Neutrophil (primary cell): ENCODE measurements around the gene MRGPRD.

ENCODE experiments used
- H3K27ac ChIP-seq: fragments of 200-600 bp; sonication (generic); 2 replicates; pipeline ENCODE4 v1.5.1; 2016; ENCODE audit warnings: mild to moderate bottlenecking, moderate library complexity
- H3K27me3 ChIP-seq: fragments of 200-600 bp; sonication (generic); 2 replicates; pipeline ENCODE4 v1.6.0; 2016; ENCODE audit warnings: mild to moderate bottlenecking
- H3K36me3 ChIP-seq: fragments of 200-600 bp; sonication (generic); 2 replicates; pipeline ENCODE4 v1.5.1; 2017
- H3K4me1 ChIP-seq, 2 experiments: fragments of 200-600 bp in 1 of 2; sonication (generic) in 1 of 2; 1 replicate in 1 of 2; 2 replicates in 1 of 2; pipeline versions ENCODE4 v1.5.1 to v1.6.1; 2013 to 2016; ENCODE audit warnings: low read depth in 1 of 2, low read length in 1 of 2, mild to moderate bottlenecking in 1 of 2, moderate library complexity in 1 of 2; ENCODE audit not compliant: control insufficient read depth in 1 of 2, insufficient read depth in 1 of 2
- H3K4me3 ChIP-seq, 2 experiments: fragments of 200-600 bp in 1 of 2; sonication (generic) in 1 of 2; 1 replicate in 1 of 2; 2 replicates in 1 of 2; pipeline ENCODE4 v1.5.1; 2013 to 2016; ENCODE audit warnings: low read depth in 1 of 2, low read length in 1 of 2, mild to moderate bottlenecking in 1 of 2, moderate library complexity in 1 of 2
- H3K9me3 ChIP-seq: fragments of 200-600 bp; sonication (generic); 2 replicates; pipeline ENCODE4 v1.5.1; 2016
- TF ChIP-seq, protein P1 (sequence below): fragments of 200-600 bp; sonication (generic); IDR thresholded peaks from 2 replicates; pipeline ENCODE4 v1.5.1; 2016; ENCODE audit warnings: antibody characterized with exemption

The MRGPRD gene

DNA sequence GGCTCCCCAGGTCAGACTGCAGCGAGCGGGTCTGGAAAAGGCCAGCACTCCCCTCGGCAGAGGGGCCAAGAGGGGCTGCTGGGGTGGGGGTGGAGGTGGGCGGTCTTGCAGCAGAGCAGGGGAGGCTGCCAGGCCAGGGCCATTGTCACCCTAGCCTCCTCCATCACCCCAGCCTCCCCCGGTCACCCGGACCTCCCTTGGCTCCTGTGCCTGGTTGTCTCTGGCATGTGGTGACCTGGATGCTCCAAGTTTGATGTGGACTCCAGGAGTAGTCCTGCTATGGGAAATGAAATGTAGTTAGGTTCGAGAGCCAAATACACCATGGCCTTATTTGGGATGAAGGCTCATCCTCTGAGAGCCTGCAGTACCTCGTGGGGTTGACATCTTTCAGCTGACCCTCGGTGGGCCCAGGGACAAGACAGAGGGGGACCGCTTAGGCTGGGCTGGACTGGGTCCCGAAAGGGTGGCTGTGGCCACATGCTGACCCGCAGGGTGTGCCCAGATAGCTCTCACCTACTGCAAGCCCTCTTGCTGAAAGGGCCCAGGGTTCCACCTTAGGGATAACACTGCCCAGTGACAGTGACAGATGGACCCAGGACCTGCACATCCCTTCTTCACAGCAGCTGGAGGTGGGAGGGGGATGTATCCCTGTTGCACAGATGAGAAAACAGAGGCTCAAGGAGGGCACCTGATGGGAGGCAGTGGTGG is 24.1 kb downstream of the MRGPRD start:
- H3K36me3 ChIP-seq, result no peaks in the 10 kb centered on the region
- no peaks in the 10 kb centered on the region for H3K9me3 ChIP-seq
- peaks cover 9 to 19% of the 10 kb centered on the region in 2 experiments for H3K4me1 ChIP-seq
- H3K27ac ChIP-seq, result peak overlapping the region; percentile 30
- H3K27me3 ChIP-seq, result no peaks in the 10 kb centered on the region
- TF ChIP-seq, protein P1, sequence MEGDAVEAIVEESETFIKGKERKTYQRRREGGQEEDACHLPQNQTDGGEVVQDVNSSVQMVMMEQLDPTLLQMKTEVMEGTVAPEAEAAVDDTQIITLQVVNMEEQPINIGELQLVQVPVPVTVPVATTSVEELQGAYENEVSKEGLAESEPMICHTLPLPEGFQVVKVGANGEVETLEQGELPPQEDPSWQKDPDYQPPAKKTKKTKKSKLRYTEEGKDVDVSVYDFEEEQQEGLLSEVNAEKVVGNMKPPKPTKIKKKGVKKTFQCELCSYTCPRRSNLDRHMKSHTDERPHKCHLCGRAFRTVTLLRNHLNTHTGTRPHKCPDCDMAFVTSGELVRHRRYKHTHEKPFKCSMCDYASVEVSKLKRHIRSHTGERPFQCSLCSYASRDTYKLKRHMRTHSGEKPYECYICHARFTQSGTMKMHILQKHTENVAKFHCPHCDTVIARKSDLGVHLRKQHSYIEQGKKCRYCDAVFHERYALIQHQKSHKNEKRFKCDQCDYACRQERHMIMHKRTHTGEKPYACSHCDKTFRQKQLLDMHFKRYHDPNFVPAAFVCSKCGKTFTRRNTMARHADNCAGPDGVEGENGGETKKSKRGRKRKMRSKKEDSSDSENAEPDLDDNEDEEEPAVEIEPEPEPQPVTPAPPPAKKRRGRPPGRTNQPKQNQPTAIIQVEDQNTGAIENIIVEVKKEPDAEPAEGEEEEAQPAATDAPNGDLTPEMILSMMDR, result no peak
- peak overlapping the region; percentile 20 to 30 for H3K4me3 ChIP-seq

DNA sequence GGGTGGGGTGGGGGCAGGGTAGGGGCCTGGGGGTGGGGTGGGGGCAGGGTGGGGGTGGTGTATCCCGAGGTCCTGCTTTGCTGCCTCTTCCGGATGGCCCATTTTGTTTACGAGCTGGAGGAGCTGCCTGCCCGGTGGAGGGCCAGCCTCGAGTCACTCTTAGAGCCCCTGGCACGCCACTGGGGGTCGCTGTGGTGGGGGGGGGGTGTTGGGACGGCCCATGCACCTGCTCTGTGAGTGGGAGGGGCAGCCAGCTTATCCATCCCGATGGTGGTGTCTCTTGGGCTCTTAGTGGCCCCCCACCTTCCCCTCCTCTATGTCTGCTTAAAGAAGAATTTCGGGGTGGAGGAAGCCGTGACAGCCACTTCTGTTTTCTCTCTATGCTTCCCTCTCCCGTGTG is 24.6 kb downstream of the MRGPRD start:
- Histone ChIP-seq H3K27ac (peak overlapping the region; percentile 30), H3K4me3 (peak overlapping the region; percentile 20 to 30), H3K4me1 (peaks cover 9 to 19% of the 10 kb centered on the region in 2 experiments), H3K36me3 (no peaks in the 10 kb centered on the region), H3K9me3 (no peaks in the 10 kb centered on the region), H3K27me3 (no peaks in the 10 kb centered on the region)
- TF ChIP-seq, protein P1, result no peak

DNA sequence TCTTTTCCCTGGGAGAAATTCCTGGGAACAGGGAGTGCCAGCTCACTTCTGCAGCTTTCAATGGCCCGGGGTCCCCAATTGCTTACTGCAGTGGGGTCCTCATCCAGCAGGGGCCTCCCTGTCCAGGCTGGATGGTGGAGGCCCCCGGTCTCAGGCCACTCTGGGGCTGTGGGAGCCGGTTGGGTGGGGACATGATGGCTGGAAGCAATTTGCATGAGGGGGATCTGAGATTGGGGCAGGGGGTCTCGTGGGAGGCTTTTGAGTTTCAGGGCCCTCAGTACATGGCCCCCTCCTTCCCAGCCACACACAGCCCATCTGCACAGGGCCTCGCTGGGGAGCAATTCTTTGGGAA is 25.2 kb downstream of the MRGPRD start:
- peak overlapping the region; percentile 69 for H3K27ac ChIP-seq
- H3K27me3 ChIP-seq, result no peaks in the 10 kb centered on the region
- H3K4me3 ChIP-seq, result peak overlapping the region; percentile 31 to 50
- peaks cover 9 to 19% of the 10 kb centered on the region in 2 experiments for H3K4me1 ChIP-seq
- TF ChIP-seq, protein P1, result no peak
- no peaks in the 10 kb centered on the region for H3K9me3 ChIP-seq
- no peaks in the 10 kb centered on the region for H3K36me3 ChIP-seq

DNA sequence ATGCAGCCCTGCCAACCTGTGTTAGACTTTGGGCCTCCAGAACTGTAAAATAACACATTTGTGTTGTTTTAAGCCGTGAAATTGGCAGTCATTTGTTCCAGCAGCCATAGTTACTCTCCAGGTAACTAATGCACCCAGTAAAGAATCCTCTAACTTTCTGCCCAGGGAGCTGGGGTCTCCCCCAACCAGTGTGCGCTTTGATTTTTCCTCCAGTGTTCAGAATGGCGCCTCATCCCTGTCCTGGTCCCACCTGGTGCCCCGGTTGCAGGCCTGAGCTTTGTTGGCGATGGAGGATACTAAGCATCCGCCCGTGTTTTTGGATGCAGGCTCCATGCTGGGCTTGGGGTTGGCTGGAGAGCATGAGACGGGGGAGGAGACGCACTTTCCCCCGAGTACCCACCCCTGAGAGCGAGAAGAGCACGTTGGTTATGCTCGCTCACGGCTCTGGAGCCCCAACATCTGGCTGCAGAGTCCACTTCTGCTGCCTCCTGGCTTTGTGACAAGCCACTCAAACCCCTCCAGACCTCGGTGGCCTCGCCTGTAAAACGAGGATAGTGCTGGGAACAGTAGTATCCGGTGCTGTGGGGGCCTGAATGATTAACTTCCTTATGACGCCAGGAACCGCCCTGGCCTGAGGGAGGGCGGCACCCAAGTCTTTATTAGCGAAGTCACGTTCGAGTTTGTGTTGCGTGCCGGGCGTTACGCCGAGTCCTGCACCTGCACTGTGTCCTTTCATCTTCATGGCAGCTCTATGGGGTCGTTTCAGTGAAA is 25.8 kb downstream of the MRGPRD start:
- Histone ChIP-seq H3K4me3 (peak overlapping the region; percentile 31 to 50), H3K36me3 (no peaks in the 10 kb centered on the region), H3K9me3 (no peaks in the 10 kb centered on the region)

DNA sequence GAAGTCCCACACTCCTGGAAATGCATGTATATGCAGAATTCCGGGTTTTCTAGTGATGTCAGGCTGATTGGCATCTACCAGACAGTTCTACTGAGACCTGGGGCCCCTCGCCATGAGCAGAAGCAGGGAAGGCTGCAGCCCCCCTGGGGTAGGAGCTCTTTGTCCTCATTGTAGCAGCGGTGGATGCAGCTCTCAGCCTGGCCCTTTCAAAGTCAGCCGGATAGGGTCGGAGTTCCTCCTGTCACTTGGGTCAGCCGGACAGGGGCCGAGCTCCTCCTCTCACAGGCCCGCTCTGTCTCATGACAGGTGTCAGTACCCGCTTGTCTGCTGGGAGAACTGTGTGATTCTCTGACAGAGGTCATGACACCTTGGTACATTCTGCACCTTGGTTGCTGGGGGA is 30.0 kb downstream of the MRGPRD start:
- no peaks in the 10 kb centered on the region for H3K27me3 ChIP-seq
- no peaks in the 10 kb centered on the region for H3K36me3 ChIP-seq
- peaks cover 9 to 10% of the 10 kb centered on the region in 2 experiments for H3K4me1 ChIP-seq
- TF ChIP-seq, protein P1, result no peak
- no peaks in the 10 kb centered on the region for H3K9me3 ChIP-seq
- no peak overlapping the region for H3K4me3 ChIP-seq
- no peak overlapping the region for H3K27ac ChIP-seq

More for the DNA sequence above, 25.8 kb downstream of the MRGPRD start:
- peak overlapping the region; percentile 69 for H3K27ac ChIP-seq
- H3K4me1 ChIP-seq, result peaks cover 9 to 19% of the 10 kb centered on the region in 2 experiments
- H3K27me3 ChIP-seq, result no peaks in the 10 kb centered on the region
- TF ChIP-seq, protein P1, result no peak
